Endothelial cell of umbilical vein (primary cell): Measurements from ENCODE around the gene BAAT. TPM values are rescaled to one million over a fixed set of nuclear protein-coding genes. Genes with fewer than 3 reads are reported as not detected.

Source experiments
- BruUV-seq: library from RNA; stranded (reverse); fragments of 400-500 nt; replicated peaks from 2 replicates; lab custom pipeline; 2021; lab: Mats Ljungman, UMichigan
- CTCF ChIA-PET: fragments of 300-600, 350-600 bp; sonication (Branson Sonifier 250); formaldehyde crosslinking; loops from one replicate; lab custom pipeline; 2021; ENCODE audit warnings: antibody characterized with exemption, inconsistent platforms; lab: Charles Lee
- POLR2A ChIA-PET: fragments of 300-600, 350-600 bp; sonication (Branson Sonifier 250); formaldehyde crosslinking; loops from one replicate; lab custom pipeline; 2021; ENCODE audit warnings: antibody characterized with exemption, inconsistent platforms; lab: Charles Lee
- DNase-seq: peaks from one replicate; pipeline ENCODE4 v3.0.0-alpha.2; 2011; ENCODE audit warnings: low read depth, low spot score
- FAIRE-seq: peaks from 2 replicates; lab custom pipeline; 2011; peaks lifted over from hg19 to GRCh38; lab: Jason Lieb, UNC
- H2AFZ ChIP-seq: 2 replicates; pipeline ENCODE4 v1.6.0; 2012; ENCODE audit warnings: low read depth, low read length, control low read depth, inconsistent platforms
- H3K27ac ChIP-seq: 2 replicates; pipeline ENCODE4 v1.5.1; 2011; ENCODE audit warnings: low read depth, mild to moderate bottlenecking, control low read depth, low read length, moderate library complexity; ENCODE audit not compliant: insufficient read depth
- H3K27me3 ChIP-seq, 2 experiments: 2 replicates each; pipeline versions ENCODE4 v1.6.0 to v1.6.1; 2011; ENCODE audit warnings: low read length in 2 of 2, mixed read lengths in 1 of 2; ENCODE audit not compliant: control insufficient read depth in 2 of 2, insufficient read depth in 2 of 2
- H3K36me3 ChIP-seq, 2 experiments: 2 replicates in 1 of 2; 3 replicates in 1 of 2; pipeline ENCODE4 v1.5.1; 2011; ENCODE audit warnings: low read length in 2 of 2, mild to moderate bottlenecking in 1 of 2, moderate library complexity in 1 of 2; ENCODE audit not compliant: control insufficient read depth in 2 of 2, insufficient read depth in 2 of 2; ENCODE audit errors: extremely low read depth in 1 of 2
- H3K4me1 ChIP-seq: 3 replicates; pipeline ENCODE4 v1.5.1; 2011; ENCODE audit warnings: mild to moderate bottlenecking, low read length; ENCODE audit not compliant: control insufficient read depth, insufficient read depth; ENCODE audit errors: extremely low read depth
- H3K4me2 ChIP-seq: 2 replicates; pipeline ENCODE4 v1.6.1; 2011; ENCODE audit warnings: low read length, control low read depth, mixed read lengths; ENCODE audit not compliant: insufficient read depth
- H3K4me3 ChIP-seq, 3 experiments: fragments of 200-600 bp in 1 of 3; sonication (generic), shearing (Covaris generic) in 1 of 3; replicated peaks in 1 of 3; 2 replicates each; pipeline ENCODE4 v1.5.1; 2011 to 2016; ENCODE audit warnings: control low read depth in 3 of 3, low read length in 3 of 3, mild to moderate bottlenecking in 2 of 3, inconsistent platforms in 1 of 3, low read depth in 1 of 3, moderate library complexity in 1 of 3; ENCODE audit not compliant: insufficient read depth in 1 of 3
- H3K79me2 ChIP-seq: 2 replicates; pipeline ENCODE4 v1.6.0; 2012; ENCODE audit warnings: low read length, inconsistent platforms; ENCODE audit not compliant: control insufficient read depth, insufficient read depth
- H3K9ac ChIP-seq: replicated peaks from 2 replicates; pipeline ENCODE3; 2011; ENCODE audit warnings: low read length, control low read depth; ENCODE audit not compliant: insufficient read depth; ENCODE audit errors: extremely low read depth
- H3K9me1 ChIP-seq: replicated peaks from 3 replicates; pipeline ENCODE4 v1.6.0; 2011; ENCODE audit warnings: mild to moderate bottlenecking, low read length; ENCODE audit not compliant: control insufficient read depth, insufficient read depth; ENCODE audit errors: extremely low read depth
- H3K9me3 ChIP-seq: replicated peaks from 2 replicates; pipeline ENCODE4 v1.5.1; 2012; ENCODE audit warnings: low read length, inconsistent platforms; ENCODE audit not compliant: control insufficient read depth, insufficient read depth
- H4K20me1 ChIP-seq: replicated peaks from 2 replicates; pipeline ENCODE3; 2011; ENCODE audit warnings: mild to moderate bottlenecking, low read length; ENCODE audit not compliant: control insufficient read depth, insufficient read depth; ENCODE audit errors: extremely low read depth
- CTCF ChIP-seq, 2 donors: IDR thresholded peaks; 1 replicate in 1 of 2; 2 replicates in 1 of 2; pipeline ENCODE4 v1.5.1; 2011; ENCODE audit warnings: low read length in 2 of 2, mild to moderate bottlenecking in 2 of 2, moderate library complexity in 2 of 2, control low read depth in 1 of 2, inconsistent platforms in 1 of 2, low read depth in 1 of 2; ENCODE audit not compliant: insufficient read depth in 1 of 2; ENCODE audit errors: extremely low read depth in 1 of 2
- EZH2 ChIP-seq: IDR thresholded peaks from 2 replicates; pipeline ENCODE4 v1.6.1; 2012; ENCODE audit warnings: borderline replicate concordance, low read depth, mild to moderate bottlenecking, moderate library complexity, low read length, inconsistent platforms; ENCODE audit not compliant: severe bottlenecking
- FOS ChIP-seq: IDR thresholded peaks from 2 replicates; pipeline ENCODE4 v1.6.1; 2011; ENCODE audit warnings: mild to moderate bottlenecking, low read length, moderate library complexity, borderline replicate concordance; ENCODE audit not compliant: insufficient read depth
- GATA2 ChIP-seq: IDR thresholded peaks from 2 replicates; pipeline ENCODE4 v1.7.0; 2011; ENCODE audit warnings: low read depth, mild to moderate bottlenecking, moderate library complexity, mixed read lengths, low read length; ENCODE audit not compliant: insufficient read length, insufficient read depth
- JUN ChIP-seq: IDR thresholded peaks from 2 replicates; pipeline ENCODE4 v1.6.1; 2011; ENCODE audit warnings: borderline replicate concordance, low read depth; ENCODE audit not compliant: insufficient read length, insufficient read depth
- MAX ChIP-seq: IDR thresholded peaks from 2 replicates; pipeline ENCODE4 v1.6.1; 2011; ENCODE audit not compliant: insufficient read depth, insufficient read length
- MYC ChIP-seq: IDR thresholded peaks from one replicate; pipeline ENCODE4 v1.6.1; 2011; ENCODE audit warnings: mild to moderate bottlenecking, low read depth, low read length
- POLR2A ChIP-seq: IDR thresholded peaks from 2 replicates; pipeline ENCODE4 v1.6.1; 2012; ENCODE audit warnings: low read depth, mild to moderate bottlenecking, control low read depth, low read length
- POLR2AphosphoS5 ChIP-seq: IDR thresholded peaks from 2 replicates; pipeline ENCODE4 v1.6.1; 2012; ENCODE audit warnings: low read depth, mild to moderate bottlenecking, control low read depth, low read length, moderate library complexity; ENCODE audit not compliant: insufficient read depth
- dilution Hi-C: fragments of 300-500 bp; cut with MboI; formaldehyde crosslinking; loops from one replicate; pipeline ENCODE4 v1.15.0; 2019; ENCODE audit warnings: low sequenced_read_pairs; ENCODE audit not compliant: extremely low pct_ligation_motif_present
- intact Hi-C: fragments of 100-400 bp; cut with micrococcal nuclease; formaldehyde crosslinking; loops from one replicate; pipeline ENCODE4 v1.10.0; 2022
- polyA plus RNA-seq, 4 experiments: library from polyadenylated mRNA; depleted of rRNA in 3 of 4; stranded (reverse) in 3 of 4; unstranded in 1 of 4; fragments of >200 nt; gene quantifications; 2 replicates each; pipeline versions ENCODE4 v1.2.1 to v1.2.3, GENCODE V29; 2011 to 2012; ENCODE audit warnings: missing spikeins in 1 of 4
- total RNA-seq: library from RNA; stranded (reverse); gene quantifications from 2 replicates; pipeline ENCODE4 v1.2.3, GENCODE V29; 2021

BAAT gene
- total and polyA plus RNA-seq, 2 donors (not counting 3 experiments of a cell fraction or from before 2014, with no cell fraction given) = 0.01 TPM; not detected in 1

- CTCF ChIA-PET = no interaction called here
Observed at GRCh38 chr9:101409079-101409477, 24.3 kb upstream of the BAAT start.

More at GRCh38 chr9:101409079-101409477, 24.3 kb upstream of the BAAT start:
- FAIRE-seq (no peak), DNase-seq (no peak)
- Histone ChIP-seq H3K27me3 (no peaks in the 10 kb centered on the region), H3K9me3 (peaks cover 30% of the 10 kb centered on the region), H3K79me2 (no peaks in the 10 kb centered on the region), H3K36me3 (peaks cover 18 to 32% of the 10 kb centered on the region in 2 experiments), H3K4me1 (no peaks in the 10 kb centered on the region), H3K9me1 (no peaks in the 10 kb centered on the region), H3K9ac (no peak overlapping the region), H4K20me1 (no peaks in the 10 kb centered on the region), H3K4me2 (no peak overlapping the region), H2AFZ (no peak overlapping the region), H3K4me3 (no peak overlapping the region), H3K27ac (no peak overlapping the region)
- dilution Hi-C loops = no loop called here
- no TSS peak for BruUV-seq
- intact Hi-C loops = no loop called here
- TF ChIP-seq GATA2 = no peak
- TF ChIP-seq POLR2AphosphoS5 = no peak
- TF ChIP-seq CTCF (IDR thresholded peaks at IDR 0.05; ENCODE audit: extremely low read depth in 1 of 2, insufficient read depth in 1 of 2, low read depth in 1 of 2, low read length in 2 of 2) = no peak
- no peak for TF ChIP-seq JUN
- TF ChIP-seq POLR2A = no peak
- TF ChIP-seq MAX = no peak
- no peak for TF ChIP-seq EZH2
- TF ChIP-seq MYC = no peak
- TF ChIP-seq FOS = no peak
- POLR2A ChIA-PET = interaction anchor here (1.4 kb wide), 1 partner anchor 9 kb away, joined by 3 read pairs; no protein-coding TSS in a partner anchor
